GM21423 (cell line): Measurements from ENCODE around the gene CCN5.
"Not testable (repeated sequence)": the region's sequence is repeated elsewhere in the genome, so short reads cannot be mapped to it uniquely, and the experiment has no call there.

Source experiments
- ATAC-seq: cut with Tn5 transposase; IDR thresholded peaks from one replicate; pipeline ENCODE4 v1.9.1; 2021; ENCODE audit warnings: mild to moderate bottlenecking, moderate library complexity; ENCODE audit not compliant: unreplicated experiment

The CCN5 gene, protein sequence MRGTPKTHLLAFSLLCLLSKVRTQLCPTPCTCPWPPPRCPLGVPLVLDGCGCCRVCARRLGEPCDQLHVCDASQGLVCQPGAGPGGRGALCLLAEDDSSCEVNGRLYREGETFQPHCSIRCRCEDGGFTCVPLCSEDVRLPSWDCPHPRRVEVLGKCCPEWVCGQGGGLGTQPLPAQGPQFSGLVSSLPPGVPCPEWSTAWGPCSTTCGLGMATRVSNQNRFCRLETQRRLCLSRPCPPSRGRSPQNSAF

GRCh38 chr20:44714701-44715498, at the start of gene CCN5:
Gene CCN5, plus strand, starts transcription at chr20:44715369. Its CDS starts 22 bp downstream, at chr20:44715391.
- no peak for ATAC-seq

- ATAC-seq: no peak
Observed at GRCh38 chr20:44666066-44666465, 49.1 kb upstream of the CCN5 start.

DNA sequence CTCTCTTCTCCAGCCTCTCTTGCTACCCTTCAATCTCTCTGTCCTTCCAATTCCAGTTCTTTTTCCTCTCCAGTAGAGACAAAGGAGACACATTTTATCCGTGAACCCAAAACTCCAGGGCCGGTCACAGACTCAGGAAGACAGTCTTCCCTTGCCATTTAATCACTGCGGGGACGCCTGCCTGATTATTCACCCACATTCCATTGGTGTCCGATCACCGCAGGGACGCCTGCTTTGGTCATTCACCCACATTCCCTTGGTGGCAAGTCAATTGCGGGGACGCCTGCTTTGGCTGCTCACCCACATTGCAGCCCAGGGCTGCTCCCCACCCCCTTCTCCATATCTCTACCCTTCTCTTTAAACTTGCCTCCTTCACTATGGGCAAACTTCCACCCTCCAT, 44.3 kb upstream of the CCN5 start:
- ATAC-seq: not testable (repeated sequence)

- ATAC-seq: not testable (repeated sequence)
Observed at GRCh38 chr20:44671541-44671940, 43.6 kb upstream of the CCN5 start.

DNA sequence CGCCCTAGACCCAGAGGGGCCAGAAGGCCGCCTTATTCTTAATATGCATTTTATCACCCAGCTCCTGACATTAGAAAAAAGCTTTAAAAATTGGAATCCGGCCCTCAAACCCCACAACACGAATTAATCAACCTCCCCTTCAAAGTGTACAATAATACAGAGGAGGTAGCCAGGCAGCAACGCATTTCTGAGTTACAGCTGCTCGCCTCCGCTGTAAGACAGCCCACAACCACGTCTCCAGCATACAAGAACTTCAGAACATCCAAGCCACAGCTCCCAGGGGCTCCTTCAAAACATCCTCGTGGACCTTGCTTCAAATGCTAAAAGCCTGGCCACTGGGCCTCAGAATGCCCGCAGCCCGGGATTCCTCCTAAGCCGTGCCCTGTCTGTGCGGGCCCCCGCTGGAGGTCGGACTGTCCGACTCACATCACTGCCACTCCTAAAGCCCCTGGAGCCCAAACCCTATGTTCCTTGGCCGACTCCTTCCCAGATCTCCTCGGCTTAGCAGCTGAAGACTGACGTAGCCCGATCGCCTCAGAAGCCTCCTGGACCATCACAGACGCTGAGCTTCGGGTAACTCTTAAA, 42.8 kb upstream of the CCN5 start:
- not testable (repeated sequence) for ATAC-seq

DNA sequence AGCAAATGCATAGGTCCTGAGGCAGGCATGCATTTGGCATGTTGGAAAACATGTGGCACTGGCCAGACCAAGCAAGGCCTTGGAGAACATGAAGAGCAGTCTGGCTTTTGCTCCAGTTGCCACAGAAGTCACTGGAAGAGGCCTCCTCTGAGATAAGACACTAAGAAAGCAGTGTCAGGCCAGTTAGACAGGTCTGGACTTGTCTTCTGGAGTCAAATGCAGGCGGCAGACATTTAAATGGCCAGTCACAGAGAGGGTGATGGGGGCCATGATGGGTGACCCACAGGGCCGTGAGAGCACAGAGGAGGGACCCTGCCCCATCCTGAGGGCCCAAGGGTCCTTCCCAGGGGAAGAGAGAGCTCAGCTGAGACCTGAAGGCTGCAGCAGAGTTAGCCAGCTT, 36.9 kb upstream of the CCN5 start:
- ATAC-seq: no peak

- ATAC-seq: no peak
Observed at GRCh38 chr20:44678990-44679611, 36.1 kb upstream of the CCN5 start.

GRCh38 chr20:44681796-44682566, 33.2 kb upstream of the CCN5 start:
- ATAC-seq: no peak

- ATAC-seq: peak; percentile 69
Observed at GRCh38 chr20:44683263-44684046, 31.7 kb upstream of the CCN5 start.

DNA sequence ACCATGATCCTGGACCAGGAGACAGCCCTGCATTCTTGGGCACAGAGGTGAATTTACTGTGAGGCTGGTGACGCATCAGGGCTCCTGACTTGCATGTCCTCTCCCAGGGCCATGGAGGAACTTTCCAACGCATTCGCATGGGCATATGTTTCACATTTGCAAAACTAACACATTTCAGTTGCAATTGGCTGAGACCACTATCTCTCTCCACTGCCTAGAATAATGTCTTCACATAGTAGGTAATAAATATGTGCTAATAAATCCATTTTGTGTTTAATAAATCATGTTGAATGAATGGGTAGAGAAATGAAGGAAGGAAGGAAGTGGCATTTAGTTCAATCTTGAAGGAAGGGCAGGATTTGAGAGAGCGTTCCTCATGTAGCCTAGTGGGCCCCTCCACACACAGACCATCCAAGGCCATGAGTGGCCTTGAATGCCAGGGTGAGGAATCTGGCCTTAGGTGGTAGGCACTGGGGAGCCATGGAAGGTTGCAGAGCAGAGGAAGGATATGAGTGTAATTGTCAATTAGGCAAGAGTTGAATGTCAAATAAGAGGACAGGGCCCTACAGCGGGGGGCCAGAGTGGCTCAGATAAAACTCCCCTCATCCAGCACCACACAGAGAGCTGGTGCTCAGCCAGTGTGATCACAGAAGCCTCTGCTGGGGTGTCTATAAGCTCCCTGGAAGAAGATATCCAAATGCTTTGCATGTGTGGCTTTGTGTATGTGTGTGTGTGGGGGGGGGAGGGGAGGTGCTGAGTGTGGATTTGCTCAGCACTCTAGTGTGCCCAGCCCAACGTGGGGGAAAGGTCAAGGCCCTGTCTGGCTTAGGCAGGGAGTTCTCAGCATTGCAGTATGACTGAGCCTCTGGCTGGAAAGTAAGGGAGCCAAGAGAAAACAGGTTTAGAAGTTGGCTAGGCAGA, 30.9 kb upstream of the CCN5 start:
- no peak for ATAC-seq

GRCh38 chr20:44686934-44687333, 28.2 kb upstream of the CCN5 start:
- no peak for ATAC-seq

- ATAC-seq: no peak
Observed at GRCh38 chr20:44688053-44688625, 27.0 kb upstream of the CCN5 start.

GRCh38 chr20:44689809-44690208, 25.4 kb upstream of the CCN5 start:
- ATAC-seq: no peak

GRCh38 chr20:44690781-44691423, 24.3 kb upstream of the CCN5 start:
- no peak for ATAC-seq

DNA sequence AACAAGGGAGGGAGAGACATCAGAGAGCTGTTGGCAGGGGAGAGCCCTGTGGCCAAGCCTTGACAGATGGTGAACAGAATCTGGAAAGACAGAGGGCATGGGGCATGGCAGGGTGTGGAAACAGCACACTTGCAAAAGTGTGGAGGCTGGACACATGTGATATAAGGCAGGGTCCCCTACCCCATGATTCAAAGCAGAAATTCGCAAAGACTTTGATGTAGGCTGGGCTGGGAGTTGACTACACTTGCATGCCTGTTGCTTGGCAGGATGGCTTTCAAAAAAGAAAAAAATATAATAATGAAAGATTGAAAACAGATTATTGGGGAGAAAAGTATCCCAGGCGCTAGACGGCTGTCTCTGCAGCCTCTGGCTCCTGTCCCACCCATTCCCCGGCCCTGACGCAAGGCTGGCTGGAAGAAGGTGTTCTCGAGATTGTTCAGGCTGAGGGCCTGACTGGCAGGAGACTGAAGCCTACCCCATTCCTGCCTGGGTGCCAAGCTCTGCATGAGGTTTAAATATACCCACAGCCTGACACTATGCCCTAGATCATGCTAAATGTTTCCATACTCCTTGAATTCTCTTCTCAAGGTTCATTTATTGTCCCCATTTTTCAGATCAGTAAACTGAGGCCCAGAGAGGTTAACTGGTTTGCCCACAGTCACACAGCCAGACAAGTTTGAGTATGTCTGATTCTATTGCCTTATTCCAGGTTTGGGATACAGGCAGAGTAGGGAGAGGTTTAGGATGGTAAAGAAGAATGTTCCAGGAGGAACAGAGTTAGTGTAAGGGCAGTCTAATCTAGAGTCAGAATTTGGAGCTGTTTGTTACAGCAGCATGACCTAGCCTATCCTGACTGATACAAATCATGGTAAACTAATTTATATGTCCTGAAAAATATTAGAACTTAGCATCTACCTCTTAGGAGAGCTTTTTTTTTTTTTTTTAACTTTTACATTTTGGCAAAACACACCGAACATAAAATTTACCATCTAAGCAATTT, 23.4 kb upstream of the CCN5 start:
- ATAC-seq: no peak

- ATAC-seq: no peak
Observed at GRCh38 chr20:44692932-44693480, 22.2 kb upstream of the CCN5 start.

DNA sequence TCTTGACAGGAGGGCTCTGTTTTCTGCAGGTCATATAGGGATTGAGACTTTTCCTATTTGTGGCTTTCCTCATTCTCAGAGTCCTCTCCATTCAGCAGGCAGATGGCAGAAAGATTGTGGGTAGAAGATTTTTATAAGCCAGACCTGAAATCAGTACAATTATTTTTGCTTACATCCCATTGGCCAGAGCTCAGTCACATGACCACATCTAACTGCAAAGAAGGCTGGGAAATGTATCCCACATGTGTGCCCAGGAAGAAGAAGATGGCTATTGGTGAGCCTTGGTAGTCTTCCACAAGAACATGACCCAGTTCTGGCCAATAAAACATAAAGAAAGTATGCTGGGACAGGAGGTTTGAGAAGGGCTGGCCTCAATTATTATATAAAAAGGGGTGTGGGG, 21.5 kb upstream of the CCN5 start:
- ATAC-seq: no peak
